HG02588 (cell line): Measurements from ENCODE around the gene CLCF1.
"Not testable (repeated sequence)": the region's sequence is repeated elsewhere in the genome, so short reads cannot be mapped to it uniquely, and the experiment has no call there.

Source experiments
- ATAC-seq: cut with Tn5 transposase; IDR thresholded peaks from one replicate; pipeline ENCODE4 v1.9.1; 2021; ENCODE audit warnings: mild to moderate bottlenecking, moderate library complexity; ENCODE audit not compliant: unreplicated experiment

CLCF1 gene

DNA sequence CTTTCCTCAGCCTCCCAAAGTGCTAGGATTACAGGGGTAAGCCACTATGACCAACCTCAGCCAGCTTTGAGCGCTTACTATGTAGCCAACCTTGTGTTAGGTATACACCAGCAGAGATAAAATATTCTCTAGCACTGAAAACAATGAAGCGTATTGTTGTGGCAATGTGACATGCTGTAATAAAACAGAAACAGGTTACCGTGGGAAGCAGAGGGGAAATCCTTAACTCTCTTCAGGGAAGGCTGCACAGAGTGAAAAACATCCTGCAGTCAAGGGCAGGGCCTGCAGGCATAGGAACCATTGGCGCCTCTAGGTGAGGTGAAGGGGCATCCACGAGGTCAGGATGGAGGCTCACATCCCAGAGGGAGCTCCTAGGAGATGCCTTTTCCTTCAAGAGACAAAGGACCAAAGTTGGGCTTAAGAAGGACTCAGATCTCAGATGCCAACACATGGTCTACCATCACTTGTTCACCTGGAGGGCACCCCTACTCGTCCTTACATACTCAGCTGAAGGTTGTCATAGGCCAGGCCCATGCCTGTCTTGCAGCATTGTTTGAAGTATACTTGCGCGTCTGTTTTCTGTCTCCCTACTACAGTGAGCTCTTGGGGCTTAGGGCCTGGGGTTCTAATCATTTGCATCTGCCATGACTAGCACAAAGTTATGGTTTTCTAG is 28.0 kb downstream of the CLCF1 start:
- no peak for ATAC-seq

DNA sequence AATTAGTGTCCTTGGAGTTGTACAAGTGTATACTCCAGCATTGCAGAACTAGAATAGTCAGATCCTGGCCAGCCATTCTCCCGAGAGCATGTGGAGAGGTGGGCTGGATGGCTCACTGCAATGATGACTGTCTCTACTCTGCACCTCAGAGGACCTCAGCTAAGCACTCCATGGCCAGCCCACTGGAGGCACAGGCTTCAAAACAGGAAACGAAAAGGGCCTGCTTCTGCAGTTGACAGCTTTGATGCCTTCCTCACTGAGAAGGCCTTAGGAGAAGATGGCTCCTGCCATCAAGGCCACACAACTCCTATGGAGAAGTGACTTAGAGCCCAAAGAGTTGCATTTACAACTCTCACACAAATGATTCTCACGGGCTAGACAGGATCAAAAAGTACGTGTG is 29.1 kb downstream of the CLCF1 start:
- no peak for ATAC-seq

DNA sequence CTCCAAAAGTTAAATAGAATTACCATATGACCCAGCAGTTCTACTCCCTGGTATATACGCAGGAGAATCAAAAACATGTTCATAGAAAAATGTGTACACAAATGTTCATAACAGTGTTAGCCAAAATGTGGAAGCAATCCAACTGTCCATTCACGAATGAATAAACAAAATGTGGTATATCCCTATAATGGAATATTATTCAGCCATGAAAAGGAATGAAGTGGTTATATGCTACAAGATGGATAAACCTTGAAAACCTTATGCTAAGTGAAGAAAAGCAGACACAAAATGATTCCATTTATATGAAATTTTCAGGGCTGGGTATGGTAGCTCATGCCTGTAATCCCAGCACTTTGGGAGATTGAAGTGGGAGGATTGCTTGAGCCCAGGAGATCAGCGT is 36.1 kb downstream of the CLCF1 start:
- ATAC-seq: no peak

DNA sequence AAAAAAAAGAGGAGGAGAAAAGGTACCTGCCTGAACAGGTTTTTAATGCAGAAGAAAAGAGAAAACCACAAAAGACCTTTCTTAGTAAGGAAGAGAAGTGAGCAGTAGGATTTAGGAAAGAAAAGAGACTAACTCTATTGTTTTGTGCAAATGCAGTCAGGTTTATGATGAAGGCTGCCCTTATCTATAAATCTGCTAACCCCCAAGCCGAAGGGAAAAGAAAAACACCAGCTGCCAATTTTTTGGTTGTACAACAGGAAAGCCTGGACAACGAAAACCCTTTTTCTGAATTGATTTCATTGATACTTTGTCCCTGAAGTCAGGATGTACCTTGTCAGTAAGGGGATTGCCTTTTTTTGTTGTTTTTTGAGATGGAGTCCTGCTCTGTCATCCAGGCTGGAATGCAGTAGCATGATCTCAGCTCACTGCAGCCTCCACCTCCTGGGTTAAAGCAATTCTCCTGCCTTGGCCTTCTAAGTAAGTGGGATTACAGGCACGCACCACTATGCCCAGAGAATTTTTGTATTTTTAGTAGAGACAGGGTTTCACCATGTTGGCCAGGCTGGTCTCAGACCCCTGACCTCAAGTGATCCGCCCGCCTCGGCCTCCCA is 41.2 kb downstream of the CLCF1 start:
- ATAC-seq: no peak

DNA sequence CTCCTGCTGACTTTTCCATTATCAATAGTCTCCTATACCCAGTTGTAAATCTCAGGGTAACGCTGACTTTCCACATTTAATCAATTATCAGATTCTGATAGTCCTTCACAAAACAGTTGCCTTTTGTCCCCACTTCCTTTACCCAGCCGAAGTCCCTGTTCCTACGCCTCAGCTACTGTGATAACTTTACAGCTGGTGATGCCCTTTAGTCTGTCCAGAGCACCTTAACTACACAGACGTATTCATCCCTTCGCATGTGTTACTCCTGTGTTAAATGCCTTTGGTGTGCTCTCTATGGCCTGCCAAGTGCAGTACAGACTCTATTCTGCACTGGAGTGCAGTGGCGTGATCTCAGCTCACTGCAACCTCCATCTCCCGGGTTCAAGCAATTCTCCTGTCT is 49.9 kb downstream of the CLCF1 start:
- ATAC-seq: no peak

DNA sequence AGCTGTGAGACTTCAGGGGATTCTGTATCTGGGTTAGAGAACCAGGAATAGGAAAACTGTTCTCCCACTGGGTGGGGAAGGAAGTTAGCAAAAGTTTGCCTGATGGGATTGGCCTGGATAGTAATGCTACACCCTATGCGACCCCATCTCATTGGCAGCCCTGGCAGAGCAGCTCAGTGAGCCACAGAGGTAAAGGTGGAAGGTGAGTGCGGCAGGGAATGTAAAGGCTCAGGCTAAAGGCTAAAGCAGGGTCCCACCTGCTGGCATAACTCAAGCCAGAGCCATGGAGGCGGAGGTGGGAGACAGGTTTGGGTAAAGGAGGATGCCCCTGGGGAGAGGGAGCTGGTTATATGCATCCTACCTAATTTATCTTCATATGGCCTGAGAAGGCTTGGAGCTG is 51.3 kb downstream of the CLCF1 start:
- no peak for ATAC-seq

DNA sequence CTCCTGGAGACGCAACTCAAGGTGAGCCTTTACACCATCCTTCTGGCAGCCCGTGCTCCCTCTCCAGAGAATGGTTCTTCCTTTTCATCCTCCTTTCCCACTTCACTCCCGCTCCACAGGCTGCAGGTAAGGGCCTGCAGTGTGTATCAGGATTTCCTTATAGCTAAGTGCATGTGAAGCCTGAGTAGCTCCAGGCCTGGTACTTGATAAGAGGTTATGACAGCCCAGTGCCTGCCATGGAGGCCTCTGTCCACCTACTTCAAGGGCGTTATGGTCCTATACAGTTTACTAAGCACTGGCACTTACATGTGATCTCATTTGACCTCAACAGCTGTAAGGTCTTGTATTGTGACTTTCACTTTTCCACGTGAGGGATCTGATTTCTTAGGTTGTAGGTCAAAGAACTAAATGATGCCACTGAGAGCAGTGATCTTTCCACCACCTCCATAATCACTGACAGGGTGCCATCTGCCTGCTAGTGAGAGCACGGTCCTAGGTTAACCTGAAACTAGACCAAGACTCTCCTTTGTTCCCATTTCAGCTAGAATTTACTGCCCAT is 52.0 kb downstream of the CLCF1 start:
- ATAC-seq: no peak

DNA sequence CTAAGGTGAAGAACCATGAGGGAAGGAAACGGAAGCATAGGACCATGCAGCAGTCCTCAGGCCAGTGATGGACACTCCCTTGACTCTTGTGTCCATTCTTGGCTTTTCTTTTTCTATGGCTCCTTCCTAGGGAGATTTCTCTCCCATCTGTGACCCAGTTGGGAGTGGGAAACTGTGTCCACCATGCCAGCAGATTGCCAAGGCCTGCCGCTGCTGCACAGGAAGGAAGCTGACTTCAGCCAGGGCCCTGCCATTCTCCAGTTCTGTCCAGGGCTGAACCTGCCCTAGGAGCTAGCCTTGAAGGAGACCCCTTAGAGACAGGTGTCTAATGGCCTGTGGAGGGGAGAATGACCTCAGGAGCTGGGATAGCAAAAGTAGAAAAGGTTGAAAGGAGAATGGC is 52.7 kb downstream of the CLCF1 start:
- ATAC-seq: no peak

DNA sequence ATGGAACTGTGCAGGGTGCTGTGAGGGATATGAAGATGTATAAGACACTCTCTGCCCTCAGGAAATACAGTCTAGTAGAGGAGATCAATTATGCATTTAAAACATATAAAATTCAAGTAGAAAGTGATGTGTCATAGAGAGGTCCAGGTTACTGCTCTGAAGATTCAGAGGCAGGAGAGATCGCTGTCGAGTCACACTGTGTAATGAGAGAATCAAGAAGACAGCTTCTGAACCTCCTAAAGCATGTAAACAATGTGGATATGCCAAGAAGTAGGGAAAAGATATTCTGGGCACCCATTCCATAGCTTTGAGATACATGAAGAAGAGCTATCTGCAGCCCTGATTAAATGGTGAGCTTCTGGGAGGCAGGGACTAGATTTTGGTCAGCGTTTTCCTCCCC is 53.4 kb downstream of the CLCF1 start:
- no peak for ATAC-seq

DNA sequence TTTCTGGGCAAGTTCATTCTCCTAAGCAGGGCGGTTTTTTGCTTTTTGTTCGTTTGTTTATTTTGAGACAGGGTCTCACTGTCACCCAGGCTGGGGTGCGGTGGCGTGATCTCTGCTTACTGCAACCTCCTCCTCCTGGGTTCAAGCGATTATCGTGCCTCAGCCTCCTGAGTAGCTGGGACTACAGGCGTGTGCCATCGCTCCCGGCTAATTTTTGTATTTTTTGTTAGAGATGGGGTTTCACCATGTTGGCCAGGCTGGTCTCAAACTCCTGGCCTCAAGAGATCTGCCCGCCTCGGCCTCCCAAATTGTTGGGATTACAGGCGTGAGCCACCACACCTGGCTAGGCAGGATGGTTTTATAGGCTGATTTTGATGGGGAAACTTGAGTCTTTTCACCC is 54.5 kb downstream of the CLCF1 start:
- ATAC-seq: not testable (repeated sequence)

DNA sequence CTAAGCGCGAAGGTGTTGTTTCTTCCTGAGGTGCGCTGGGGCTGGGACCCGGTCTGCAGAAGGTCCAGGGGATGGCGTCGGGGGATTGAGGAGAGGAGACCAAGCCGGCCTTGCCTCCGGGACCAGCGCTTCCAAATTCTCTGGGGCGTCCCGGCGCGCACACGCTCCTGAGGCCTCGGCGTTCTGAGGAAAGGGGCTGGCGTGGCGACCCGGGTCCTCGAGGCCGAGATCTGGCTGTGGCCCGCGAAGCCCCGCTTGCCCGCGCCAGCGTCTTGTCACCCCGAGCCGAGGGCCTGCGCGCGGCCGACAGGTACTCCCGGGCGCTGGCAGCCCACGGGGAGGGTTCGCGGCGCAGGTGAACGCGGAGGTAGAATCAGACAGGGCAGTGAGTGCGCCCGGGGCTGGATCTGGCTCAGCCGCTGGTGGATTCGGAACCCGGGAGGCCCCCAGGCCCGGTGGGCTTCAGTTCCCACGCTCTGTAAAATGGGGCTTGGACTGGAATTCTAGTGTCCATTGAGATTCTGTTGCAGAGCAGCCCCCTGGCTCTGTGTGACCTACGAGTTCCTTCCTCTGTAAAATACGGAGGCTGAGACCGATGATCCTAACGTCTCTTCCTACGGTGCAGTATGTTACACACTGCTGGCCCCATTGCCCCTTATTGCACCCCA is 55.4 kb downstream of the CLCF1 start:
- peak; percentile 8 for ATAC-seq

DNA sequence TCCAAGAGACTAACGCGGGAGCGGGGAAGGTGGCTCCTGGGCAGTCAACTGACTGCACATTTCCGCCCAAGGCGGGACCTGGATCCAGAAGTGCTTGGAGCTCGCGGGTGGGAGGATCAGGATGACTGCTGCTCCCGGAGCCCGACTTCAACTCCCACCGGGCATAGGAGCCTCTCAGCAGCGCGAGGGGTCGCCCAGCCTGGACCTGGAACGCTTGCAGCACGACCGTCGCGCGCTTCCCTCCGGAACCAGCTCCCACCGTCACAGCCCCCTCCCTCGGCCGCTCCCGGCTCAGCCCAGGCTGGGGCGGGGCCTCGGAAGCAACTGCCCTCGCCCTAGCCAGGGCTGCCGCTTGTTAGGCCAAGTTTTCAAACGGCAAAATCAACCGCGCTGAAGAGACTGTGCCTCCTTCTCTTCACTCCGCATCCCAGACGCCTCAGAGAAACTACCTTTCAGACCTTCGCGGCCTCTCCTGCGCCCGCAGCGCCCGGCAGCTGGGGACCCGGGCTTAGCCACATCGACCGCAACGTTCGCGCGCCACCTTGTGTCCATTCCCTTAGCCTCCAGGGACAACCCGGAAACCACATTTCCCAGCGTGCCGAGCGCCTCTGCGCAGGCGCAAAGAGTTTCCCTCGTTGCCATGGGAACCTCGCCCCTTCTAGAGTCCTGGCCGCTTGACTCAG is 56.1 kb downstream of the CLCF1 start:
- peak; percentile 81 for ATAC-seq

DNA sequence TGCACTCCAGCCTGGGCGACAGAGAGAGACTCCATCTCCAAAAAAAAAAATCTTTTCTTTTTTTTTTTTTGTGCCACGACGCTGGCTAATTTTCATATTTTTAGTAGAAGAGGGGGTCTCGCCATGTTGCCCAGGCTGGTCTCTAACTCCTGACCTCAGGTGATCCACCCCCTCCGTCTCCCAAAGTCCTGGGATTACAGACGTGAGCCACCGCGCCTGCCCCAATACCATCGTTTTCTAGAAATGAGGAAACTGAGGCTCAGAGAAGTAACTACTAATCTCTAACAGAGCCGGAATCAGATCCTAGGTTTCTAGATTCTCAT is 56.6 kb downstream of the CLCF1 start:
- ATAC-seq: no peak

DNA sequence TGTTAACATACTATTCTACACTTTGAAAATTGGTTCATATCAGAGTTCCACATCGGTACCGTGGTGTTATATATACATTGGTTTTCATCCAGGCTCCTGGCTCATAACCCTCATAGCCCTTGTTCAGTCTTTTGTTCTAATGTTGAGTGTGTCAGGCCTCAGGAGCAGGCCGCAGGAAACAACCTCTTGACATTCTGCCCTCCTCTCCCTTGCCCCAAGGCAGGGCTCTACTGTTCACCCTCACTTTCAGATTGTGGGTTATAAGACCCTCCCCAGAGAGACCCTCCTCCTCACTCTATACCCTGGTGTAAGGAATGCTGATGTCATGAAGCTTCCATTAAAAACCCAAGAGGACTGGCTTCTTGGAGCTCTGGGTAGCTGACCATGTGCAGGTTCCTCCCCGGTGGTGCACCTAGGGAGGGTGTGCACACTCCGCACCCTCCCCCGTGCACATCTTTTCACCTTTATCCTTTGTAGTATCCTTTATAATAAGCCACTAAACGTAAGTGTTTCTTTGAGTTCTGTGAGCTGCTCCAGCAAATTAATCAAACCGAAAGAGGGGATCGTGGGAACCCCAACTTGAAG is 58.0 kb downstream of the CLCF1 start:
- ATAC-seq: no peak

DNA sequence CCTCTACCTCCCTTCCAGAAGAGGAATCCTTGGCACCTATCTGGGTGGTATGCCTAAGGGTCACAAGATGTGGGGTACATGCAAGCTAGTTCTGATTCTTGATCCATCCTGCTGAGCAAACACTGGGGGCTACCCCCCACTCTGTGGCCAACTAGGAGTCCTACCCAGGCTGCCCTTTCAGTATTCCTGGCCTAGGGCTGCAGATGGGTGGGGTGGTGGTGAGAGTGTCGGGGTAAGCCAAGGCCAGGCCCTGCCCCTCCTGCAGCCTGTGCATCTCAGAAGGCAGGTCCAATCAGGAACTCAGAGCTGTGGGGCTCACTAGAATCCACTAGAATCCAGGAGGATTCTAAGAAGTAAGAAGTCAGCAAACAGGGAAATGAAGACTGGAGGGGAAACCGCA is 59.2 kb downstream of the CLCF1 start:
- no peak for ATAC-seq
